GM12864 (cell line): ENCODE results near the gene ZNF30.

Experiments
- DNase-seq: peaks from one replicate; pipeline ENCODE4 v3.0.0-alpha.2; 2011; ENCODE audit warnings: low read depth
- H3K4me3 ChIP-seq: 2 replicates; pipeline ENCODE4 v1.5.1; 2011; ENCODE audit warnings: mild to moderate bottlenecking, low read depth, low read length, control low read depth
- TF ChIP-seq, protein P1 (sequence below): IDR thresholded peaks from 2 replicates; pipeline ENCODE4 v1.5.1; 2011; ENCODE audit warnings: low read depth, mild to moderate bottlenecking, moderate library complexity, low read length, control low read depth, inconsistent platforms; ENCODE audit errors: missing control alignments

ZNF30 gene

DNA sequence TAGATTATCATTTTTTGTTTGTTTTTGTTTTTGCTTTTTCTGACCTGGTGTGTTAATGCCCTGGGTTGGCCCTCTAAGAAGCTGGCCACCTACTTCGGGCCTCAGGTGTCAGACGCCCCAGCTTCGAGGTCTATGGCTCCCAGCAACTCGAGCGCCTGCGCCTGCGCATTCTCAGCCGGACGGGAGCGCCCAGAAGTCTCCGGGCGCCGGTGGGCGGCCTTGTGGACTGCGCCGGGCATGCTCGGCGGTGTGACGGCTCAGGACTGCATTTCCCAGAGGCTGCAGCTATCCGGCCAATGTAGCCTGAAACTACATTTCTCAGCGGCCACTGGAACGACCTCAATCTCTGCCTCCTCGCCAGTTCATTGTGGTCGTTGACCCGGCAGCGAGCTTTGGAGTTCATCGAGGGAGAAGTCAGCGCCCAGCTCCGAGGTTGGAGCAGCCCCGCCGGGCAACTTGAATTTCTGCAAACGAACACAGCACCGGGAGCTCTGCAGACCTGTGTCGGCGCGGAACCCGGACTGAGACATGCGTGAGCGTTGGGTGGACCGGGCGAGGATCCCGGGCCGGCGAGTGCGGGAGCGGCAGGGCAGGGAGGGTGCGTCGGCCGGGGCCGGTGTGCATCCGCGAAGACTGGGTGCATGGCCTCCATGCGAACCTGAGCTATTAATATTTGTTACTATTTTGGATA is at the start of gene ZNF30:
Gene ZNF30 (plus strand): TSS at position 219 of the 691 bp plus-strand sequence. CDS start 3,045 bp downstream, outside the sequence.
- TF ChIP-seq, protein P1, sequence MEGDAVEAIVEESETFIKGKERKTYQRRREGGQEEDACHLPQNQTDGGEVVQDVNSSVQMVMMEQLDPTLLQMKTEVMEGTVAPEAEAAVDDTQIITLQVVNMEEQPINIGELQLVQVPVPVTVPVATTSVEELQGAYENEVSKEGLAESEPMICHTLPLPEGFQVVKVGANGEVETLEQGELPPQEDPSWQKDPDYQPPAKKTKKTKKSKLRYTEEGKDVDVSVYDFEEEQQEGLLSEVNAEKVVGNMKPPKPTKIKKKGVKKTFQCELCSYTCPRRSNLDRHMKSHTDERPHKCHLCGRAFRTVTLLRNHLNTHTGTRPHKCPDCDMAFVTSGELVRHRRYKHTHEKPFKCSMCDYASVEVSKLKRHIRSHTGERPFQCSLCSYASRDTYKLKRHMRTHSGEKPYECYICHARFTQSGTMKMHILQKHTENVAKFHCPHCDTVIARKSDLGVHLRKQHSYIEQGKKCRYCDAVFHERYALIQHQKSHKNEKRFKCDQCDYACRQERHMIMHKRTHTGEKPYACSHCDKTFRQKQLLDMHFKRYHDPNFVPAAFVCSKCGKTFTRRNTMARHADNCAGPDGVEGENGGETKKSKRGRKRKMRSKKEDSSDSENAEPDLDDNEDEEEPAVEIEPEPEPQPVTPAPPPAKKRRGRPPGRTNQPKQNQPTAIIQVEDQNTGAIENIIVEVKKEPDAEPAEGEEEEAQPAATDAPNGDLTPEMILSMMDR: no peak
- peak; percentile 65 for DNase-seq
- peak within 1 kb of the TSS; percentile 88 for H3K4me3 ChIP-seq

DNA sequence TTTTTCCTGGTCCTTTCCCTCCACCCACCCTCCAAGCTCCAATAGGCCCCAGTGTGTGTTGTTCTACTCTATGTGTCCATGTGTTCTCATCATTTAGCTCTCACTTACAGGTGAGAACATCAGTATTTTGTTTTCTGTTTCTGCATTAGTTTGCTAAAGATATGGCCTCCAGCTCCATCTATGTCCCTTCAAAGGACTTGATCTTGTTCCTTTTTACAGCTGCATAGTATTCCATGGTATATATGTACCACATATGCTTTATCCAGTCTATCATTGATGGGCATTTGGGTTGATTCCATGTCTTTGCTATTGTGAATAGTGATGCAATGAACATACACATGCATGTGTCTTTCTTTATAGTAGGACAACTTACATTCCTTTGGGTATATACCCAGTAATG is 47.1 kb upstream of the ZNF30 start:
- no peak for DNase-seq
- H3K4me3 ChIP-seq: no peak overlapping the region

DNA sequence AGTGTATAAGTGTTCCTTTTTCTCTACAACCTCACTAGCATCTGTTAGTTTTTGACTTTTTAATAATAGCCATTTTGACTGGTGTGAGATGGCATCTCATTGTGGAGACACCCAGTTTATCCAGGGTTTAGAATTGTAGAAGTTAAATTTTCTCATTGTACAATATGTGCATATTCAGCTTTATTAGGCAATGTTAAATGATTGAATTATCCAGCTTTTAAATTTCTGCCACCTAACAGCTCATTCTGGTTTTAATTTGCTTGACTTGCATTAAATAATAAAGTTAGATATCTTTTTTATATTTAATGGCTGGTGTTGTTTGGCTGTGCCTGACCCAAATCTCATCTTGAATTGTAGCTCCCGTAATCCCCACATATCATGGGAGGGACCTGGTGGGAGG is 46.7 kb upstream of the ZNF30 start:
- H3K4me3 ChIP-seq: no peak overlapping the region
- TF ChIP-seq, protein P1: no peak
- no peak for DNase-seq

More for the DNA sequence above, 47.1 kb upstream of the ZNF30 start:
- TF ChIP-seq, protein P1: no peak

DNA sequence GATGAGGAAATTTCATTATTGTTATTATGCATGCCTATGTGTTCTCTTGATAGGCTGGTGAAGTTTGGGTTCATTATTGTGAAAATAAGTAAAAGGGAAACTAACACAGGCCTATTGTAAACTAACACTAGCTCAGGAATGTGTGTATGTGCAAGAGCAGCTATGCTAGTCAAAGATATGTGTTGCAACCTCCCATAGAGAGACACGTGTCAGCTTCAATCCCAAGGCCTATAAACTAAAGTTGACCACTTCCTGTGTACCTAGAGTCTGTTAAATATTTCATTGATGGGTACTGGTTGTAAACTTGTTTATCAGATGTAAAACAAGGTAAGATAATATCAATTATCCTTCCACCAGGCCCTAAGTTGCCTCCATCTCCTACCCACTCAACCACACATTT is 44.7 kb upstream of the ZNF30 start:
- no peak overlapping the region for H3K4me3 ChIP-seq
- TF ChIP-seq, protein P1: no peak
- no peak for DNase-seq

DNA sequence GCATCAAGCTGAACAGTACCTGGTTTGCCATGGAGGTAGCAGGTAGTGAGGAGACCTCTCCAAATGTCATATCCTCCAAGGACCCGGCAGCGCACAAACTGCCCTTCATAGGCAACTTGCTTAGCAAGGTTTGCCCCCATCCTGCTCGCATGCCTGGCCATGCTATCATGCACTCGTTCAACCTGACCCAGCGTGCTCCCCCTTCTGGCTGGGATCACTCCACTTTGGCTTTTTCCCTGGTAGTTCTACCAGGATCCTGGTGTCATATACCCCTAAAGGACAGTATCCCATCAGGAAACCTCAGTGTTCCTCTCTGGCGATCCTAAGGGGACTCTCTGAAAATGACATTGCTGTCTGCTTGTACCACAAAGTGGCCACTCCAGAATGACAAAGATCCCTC is 38.6 kb upstream of the ZNF30 start:
- DNase-seq: no peak
- no peak overlapping the region for H3K4me3 ChIP-seq
- TF ChIP-seq, protein P1: no peak

DNA sequence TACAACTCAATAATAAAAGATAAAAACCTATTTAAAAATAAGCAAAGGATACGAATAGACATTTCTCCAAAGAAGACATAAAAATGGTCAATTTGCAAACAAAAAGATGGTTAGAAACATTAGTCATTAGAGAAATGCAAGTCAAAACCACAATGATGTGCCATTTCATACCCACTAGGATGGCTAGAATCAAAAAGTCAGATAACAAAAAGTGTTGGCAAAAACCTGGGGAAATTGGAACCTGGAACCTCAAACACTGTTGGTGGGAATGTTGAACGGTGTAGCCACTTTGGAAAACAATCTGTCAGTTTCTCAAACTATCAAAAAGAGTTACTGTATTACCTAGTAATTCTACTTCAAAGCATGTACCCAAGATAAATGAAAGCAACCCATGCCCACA is 26.5 kb upstream of the ZNF30 start:
- TF ChIP-seq, protein P1: no peak
- DNase-seq: no peak
- no peak overlapping the region for H3K4me3 ChIP-seq

DNA sequence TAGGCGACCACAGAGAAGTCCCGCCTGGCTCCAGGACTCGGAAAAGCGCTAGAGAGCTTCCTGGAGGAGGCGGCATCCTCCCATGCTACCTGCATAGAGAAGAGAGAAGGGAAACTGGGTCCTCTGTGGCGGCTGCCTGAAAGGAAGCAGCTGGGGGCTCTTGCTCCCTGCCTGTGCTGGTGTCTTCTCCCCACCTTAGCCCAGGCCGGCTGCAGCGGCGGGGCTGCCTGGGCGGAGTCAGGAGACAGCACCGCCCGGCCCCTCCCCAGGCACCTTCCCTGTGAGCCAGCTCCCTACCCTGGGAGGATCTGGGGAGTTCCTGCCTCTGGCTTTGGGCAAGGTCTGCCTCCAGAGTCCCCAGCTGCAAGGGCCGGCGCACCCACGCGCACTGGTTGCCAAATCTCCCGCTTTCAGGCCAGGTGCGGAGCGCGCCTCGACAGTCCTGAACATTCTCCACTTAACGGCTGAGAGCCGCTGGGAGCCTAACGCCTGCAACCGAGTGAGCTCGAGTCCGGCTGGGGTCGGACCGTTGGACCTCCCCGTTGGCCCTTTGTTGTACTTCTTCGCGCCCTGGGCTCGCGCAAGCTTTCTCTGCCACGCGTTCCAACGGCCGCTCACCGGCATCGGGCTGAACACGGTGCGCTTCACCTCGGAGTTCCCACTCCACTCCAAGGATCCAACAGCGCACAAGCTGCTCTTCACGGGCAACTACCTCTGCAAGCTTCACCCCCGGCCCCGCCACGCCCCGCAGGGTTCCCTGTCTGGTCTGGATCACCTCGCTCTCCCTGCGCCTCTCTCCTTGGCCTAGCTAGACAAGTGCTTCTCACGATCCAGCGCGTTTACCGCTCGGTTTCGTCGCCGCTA is 21.8 kb upstream of the ZNF30 start:
- H3K4me3 ChIP-seq: no peak overlapping the region
- no peak for DNase-seq
- TF ChIP-seq, protein P1: no peak
